Epithelial cell of esophagus (primary cell): Measurements from ENCODE around the gene SCPEP1.

ENCODE experiments used
- DNase-seq: peaks from one replicate; pipeline ENCODE4 v3.0.0; 2010; ENCODE audit warnings: low read depth
- H3K4me3 ChIP-seq: 2 replicates; pipeline ENCODE4 v1.5.1; 2011; ENCODE audit warnings: mild to moderate bottlenecking, low read length, control low read depth
- TF ChIP-seq, protein P1 (sequence below): IDR thresholded peaks from 2 replicates; pipeline ENCODE4 v1.5.1; 2011; ENCODE audit warnings: low read depth, mild to moderate bottlenecking, low read length, control low read depth, inconsistent platforms; ENCODE audit not compliant: insufficient read depth; ENCODE audit errors: missing control alignments

SCPEP1 gene

GRCh38 chr17:57040571-57040970 is 62.6 kb downstream of the SCPEP1 start:
- no peak for DNase-seq
- H3K4me3 ChIP-seq: no peak overlapping the region
- TF ChIP-seq, protein P1, sequence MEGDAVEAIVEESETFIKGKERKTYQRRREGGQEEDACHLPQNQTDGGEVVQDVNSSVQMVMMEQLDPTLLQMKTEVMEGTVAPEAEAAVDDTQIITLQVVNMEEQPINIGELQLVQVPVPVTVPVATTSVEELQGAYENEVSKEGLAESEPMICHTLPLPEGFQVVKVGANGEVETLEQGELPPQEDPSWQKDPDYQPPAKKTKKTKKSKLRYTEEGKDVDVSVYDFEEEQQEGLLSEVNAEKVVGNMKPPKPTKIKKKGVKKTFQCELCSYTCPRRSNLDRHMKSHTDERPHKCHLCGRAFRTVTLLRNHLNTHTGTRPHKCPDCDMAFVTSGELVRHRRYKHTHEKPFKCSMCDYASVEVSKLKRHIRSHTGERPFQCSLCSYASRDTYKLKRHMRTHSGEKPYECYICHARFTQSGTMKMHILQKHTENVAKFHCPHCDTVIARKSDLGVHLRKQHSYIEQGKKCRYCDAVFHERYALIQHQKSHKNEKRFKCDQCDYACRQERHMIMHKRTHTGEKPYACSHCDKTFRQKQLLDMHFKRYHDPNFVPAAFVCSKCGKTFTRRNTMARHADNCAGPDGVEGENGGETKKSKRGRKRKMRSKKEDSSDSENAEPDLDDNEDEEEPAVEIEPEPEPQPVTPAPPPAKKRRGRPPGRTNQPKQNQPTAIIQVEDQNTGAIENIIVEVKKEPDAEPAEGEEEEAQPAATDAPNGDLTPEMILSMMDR: no peak

DNA sequence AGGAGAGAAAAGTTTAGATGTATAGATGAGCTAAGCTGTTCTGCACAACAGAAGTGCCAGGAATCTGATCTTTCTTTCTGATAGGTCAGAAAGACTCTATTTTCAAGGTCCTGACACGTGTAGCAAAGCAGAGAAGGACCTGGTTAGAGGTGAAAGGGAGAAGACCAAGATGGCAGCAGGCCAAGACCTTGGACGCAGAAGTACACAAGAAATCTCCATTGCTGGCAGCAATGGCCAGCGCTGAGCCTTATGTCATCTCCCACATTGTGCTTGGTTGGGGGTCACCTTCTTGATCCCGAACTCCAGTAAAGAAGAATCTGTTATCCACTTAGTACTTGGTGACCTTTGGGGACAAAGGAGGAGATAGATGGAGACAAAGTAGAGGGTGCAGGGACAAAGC is 65.3 kb downstream of the SCPEP1 start:
- no peak overlapping the region for H3K4me3 ChIP-seq
- TF ChIP-seq, protein P1: no peak
- DNase-seq: no peak

GRCh38 chr17:57044976-57045867 is 67.3 kb downstream of the SCPEP1 start:
- H3K4me3 ChIP-seq: no peak overlapping the region
- TF ChIP-seq, protein P1: no peak
- DNase-seq: no peak

- no peak for DNase-seq
Observed at GRCh38 chr17:57045868-57046704, 68.2 kb downstream of the SCPEP1 start.

DNA sequence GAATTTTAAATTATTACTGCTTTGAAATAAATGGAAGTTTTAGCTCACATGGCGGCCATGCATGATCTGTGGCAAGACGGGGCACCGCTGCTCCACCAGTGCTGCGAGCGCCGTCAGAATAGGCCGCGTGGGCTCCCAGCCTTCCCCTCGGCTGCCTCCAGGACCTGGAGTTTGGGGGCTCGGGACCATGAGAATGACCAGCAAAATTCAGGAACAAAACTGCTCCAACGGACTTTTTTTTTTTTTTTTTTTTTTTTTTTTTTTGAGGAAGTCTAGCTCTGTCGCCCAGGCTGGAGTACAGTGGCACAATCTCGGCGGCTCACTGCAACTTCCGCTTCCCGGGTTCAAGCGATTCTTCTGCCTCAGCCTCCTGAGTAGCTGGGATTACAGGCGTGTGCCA is 68.8 kb downstream of the SCPEP1 start:
- no peak for DNase-seq
- H3K4me3 ChIP-seq: no peak overlapping the region
- TF ChIP-seq, protein P1: no peak

More at GRCh38 chr17:57045868-57046704, 68.2 kb downstream of the SCPEP1 start:
- H3K4me3 ChIP-seq: no peak overlapping the region
- TF ChIP-seq, protein P1: no peak

GRCh38 chr17:57048096-57048495 is 70.2 kb downstream of the SCPEP1 start:
- DNase-seq: peak; percentile 66
- H3K4me3 ChIP-seq: no peak overlapping the region
- TF ChIP-seq, protein P1: no peak
